Activated T-helper 17 cell treated with anti-CD3 and anti-CD28 coated beads, Interleukin-2, amount 50 U/mL, for 72 hours (primary cell): Measurements from ENCODE around the gene PIP5KL1. TPM values are rescaled to one million over a fixed set of nuclear protein-coding genes. Genes with fewer than 3 reads are reported as not detected.

Experiments used
- ATAC-seq: fragments of 150-1000 bp; cut with Tn5 transposase; replicated peaks from 2 replicates; pipeline ENCODE4 v1.10.0; 2021; ENCODE audit warnings: mild to moderate bottlenecking, moderate library complexity
- H3K27ac Mint-ChIP-seq: one replicate; pipeline ENCODE4 v1.8.0; 2022; ENCODE audit warnings: mixed read lengths
- H3K27me3 Mint-ChIP-seq: one replicate; pipeline ENCODE4 v1.8.0; 2022; ENCODE audit warnings: mixed read lengths
- H3K36me3 Mint-ChIP-seq: one replicate; pipeline ENCODE4 v1.8.0; 2022; ENCODE audit warnings: low read depth, mild to moderate bottlenecking, mixed read lengths
- H3K4me1 Mint-ChIP-seq: one replicate; pipeline ENCODE4 v1.8.0; 2022; ENCODE audit warnings: mixed read lengths
- H3K4me3 Mint-ChIP-seq: one replicate; pipeline ENCODE4 v1.8.0; 2022; ENCODE audit warnings: mild to moderate bottlenecking, mixed read lengths
- H3K9me3 Mint-ChIP-seq: one replicate; pipeline ENCODE4 v1.8.0; 2022; ENCODE audit warnings: mixed read lengths
- total RNA-seq, 2 donors: library from RNA; stranded (reverse); gene quantifications; one replicate each; pipeline ENCODE4 v1.2.3, GENCODE V29; 2022

Gene PIP5KL1
- total RNA-seq, 2 donors from 2014 or later = 2.6 to 3.7 TPM

GRCh38 chr9:127878001-127878651 lies 52.5 kb downstream of the PIP5KL1 start:
- no peaks in the 10 kb centered on the region for H3K36me3 Mint-ChIP-seq
- no peak for ATAC-seq
- H3K27ac Mint-ChIP-seq = no peak overlapping the region
- H3K4me1 Mint-ChIP-seq = no peaks in the 10 kb centered on the region
- peak overlapping the region; percentile 25 for H3K4me3 Mint-ChIP-seq
- no peaks in the 10 kb centered on the region for H3K27me3 Mint-ChIP-seq
- H3K9me3 Mint-ChIP-seq = no peaks in the 10 kb centered on the region

DNA sequence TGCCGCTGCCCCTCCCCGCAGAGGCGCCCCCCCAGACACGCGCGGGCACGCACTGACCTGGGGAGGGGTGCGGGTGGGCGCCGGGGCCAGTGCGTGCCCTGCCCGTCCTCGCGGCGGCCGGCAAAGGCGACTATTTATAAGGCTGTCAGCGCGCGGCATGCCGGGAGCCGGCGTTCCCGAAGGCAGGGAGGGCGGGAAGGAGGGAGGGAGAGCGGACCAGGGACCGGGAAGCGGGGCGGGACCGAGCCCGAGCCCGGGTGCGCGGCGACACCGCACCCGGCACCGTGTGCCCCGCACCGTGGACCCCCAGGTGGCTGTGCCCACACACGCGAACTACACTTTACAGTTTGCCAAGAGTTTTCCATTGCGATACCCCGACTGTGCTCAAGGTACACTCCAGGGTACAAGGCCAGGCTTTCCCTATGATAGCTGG lies 53.0 kb downstream of the PIP5KL1 start, which contains the start of gene AK1:
AK1 (minus strand) TSS at position 110 of the 433 bp plus-strand sequence. CDS start 3,058 bp downstream, outside the sequence.
- ATAC-seq = no peak
- no peaks in the 10 kb centered on the region for H3K9me3 Mint-ChIP-seq
- H3K27ac Mint-ChIP-seq = no peak within 1 kb of the TSS
- H3K36me3 Mint-ChIP-seq = no peaks in the 10 kb centered on the region
- no peaks in the 10 kb centered on the region for H3K27me3 Mint-ChIP-seq
- H3K4me3 Mint-ChIP-seq = peak within 1 kb of the TSS; percentile 25
- H3K4me1 Mint-ChIP-seq = no peaks in the 10 kb centered on the region

DNA sequence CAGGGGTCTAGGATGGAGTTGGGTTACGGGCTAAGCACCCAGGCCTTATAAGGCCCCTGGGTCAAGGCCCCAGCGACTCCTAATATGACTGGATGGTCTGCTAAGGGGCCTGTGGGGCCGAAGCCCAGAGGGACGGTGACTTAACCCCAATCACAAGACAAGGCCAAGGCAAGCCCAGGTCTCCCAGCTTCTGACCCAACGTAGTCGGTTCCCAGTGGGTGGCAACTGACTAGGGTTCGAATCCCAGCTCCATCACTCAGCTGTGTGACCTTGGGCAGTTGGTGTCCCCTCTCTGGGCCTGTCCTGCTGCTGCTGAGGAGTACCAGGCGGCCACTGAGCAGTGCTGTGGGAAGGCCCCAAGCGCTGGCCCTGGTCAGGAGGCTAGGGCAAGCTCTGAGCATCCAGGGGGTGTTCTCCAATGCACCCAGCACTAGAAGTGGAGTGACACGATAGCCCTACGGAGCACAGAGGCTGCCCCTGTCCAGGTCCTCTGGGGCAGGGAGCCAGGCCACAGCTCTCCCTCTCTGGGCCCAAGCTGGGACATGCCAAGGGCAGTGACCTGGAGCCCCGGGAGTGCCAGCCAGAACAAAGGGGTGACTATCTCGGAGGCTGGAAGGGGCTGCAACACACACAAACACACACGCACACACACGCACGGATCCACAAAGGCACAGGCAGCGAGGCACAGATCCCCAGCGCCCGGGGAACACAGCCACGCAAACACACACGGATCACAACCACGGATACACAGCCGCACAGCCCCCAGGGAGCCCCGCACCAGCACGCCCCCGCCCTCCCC lies 53.6 kb downstream of the PIP5KL1 start:
- ATAC-seq = no peak
- Mint-ChIP-seq H3K36me3 (no peaks in the 10 kb centered on the region), H3K9me3 (no peaks in the 10 kb centered on the region), H3K4me3 (no peak overlapping the region), H3K27ac (no peak overlapping the region), H3K4me1 (no peaks in the 10 kb centered on the region), H3K27me3 (no peaks in the 10 kb centered on the region)

DNA sequence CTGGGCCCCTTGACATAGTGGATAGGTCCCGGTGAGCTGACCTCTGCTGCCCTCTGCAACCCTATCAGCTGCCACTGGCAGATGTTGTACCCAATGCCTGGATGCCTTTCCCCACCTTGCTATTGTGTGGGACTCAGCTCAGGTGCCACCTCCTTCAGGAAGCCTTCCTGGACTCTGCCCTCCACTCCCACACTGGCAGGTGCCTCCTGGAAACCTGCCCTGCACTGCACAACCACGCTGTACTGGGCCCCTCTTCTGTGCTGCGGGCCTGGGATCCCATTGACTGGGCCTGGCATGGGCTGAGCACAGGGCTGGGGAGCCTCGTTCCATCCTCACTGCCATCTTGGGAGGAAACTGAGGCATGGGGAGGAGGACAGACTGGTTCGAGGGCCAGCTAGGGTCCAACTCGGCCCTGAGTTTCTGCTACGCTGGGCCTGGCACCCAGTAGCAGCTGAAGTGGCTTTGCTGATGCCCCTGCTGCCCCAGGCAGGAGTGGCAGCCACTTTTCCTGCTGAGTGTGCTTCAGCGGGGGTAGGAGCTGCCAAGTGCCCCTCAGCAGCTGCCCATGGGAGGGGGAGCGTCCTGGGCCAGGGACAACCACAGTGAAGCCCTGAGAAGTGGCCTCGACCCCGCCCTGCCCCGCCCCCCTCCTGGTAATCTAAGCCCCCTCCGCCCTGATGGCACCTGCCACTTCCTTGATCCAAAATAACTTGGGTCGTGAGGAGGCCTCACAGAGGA lies 54.4 kb downstream of the PIP5KL1 start:
- no peaks in the 10 kb centered on the region for H3K9me3 Mint-ChIP-seq
- no peaks in the 10 kb centered on the region for H3K27me3 Mint-ChIP-seq
- no peaks in the 10 kb centered on the region for H3K4me1 Mint-ChIP-seq
- no peak overlapping the region for H3K4me3 Mint-ChIP-seq
- no peak for ATAC-seq
- H3K36me3 Mint-ChIP-seq = no peaks in the 10 kb centered on the region
- peak overlapping the region; percentile 56 for H3K27ac Mint-ChIP-seq

GRCh38 chr9:127875306-127875966 lies 55.1 kb downstream of the PIP5KL1 start:
- no peaks in the 10 kb centered on the region for H3K27me3 Mint-ChIP-seq
- ATAC-seq = no peak
- H3K27ac Mint-ChIP-seq = peak overlapping the region; percentile 56
- no peaks in the 10 kb centered on the region for H3K9me3 Mint-ChIP-seq
- no peak overlapping the region for H3K4me3 Mint-ChIP-seq
- no peaks in the 10 kb centered on the region for H3K4me1 Mint-ChIP-seq
- H3K36me3 Mint-ChIP-seq = no peaks in the 10 kb centered on the region

GRCh38 chr9:127874301-127875221 lies 56.0 kb downstream of the PIP5KL1 start:
- Mint-ChIP-seq H3K27ac (peak overlapping the region; percentile 56), H3K27me3 (no peaks in the 10 kb centered on the region), H3K4me3 (no peak overlapping the region), H3K9me3 (no peaks in the 10 kb centered on the region), H3K4me1 (no peaks in the 10 kb centered on the region), H3K36me3 (no peaks in the 10 kb centered on the region)
- no peak for ATAC-seq

- H3K4me3 Mint-ChIP-seq = no peak overlapping the region
- H3K27me3 Mint-ChIP-seq = no peaks in the 10 kb centered on the region
- no peaks in the 10 kb centered on the region for H3K4me1 Mint-ChIP-seq
- H3K36me3 Mint-ChIP-seq = no peaks in the 10 kb centered on the region
- H3K27ac Mint-ChIP-seq = no peak overlapping the region
- H3K9me3 Mint-ChIP-seq = no peaks in the 10 kb centered on the region
- no peak for ATAC-seq
Measured at GRCh38 chr9:127873886-127874285, 56.7 kb downstream of the PIP5KL1 start.

GRCh38 chr9:127873223-127873691 lies 57.3 kb downstream of the PIP5KL1 start:
- H3K36me3 Mint-ChIP-seq = no peaks in the 10 kb centered on the region
- ATAC-seq = no peak
- no peak overlapping the region for H3K4me3 Mint-ChIP-seq
- no peaks in the 10 kb centered on the region for H3K4me1 Mint-ChIP-seq
- no peak overlapping the region for H3K27ac Mint-ChIP-seq
- H3K27me3 Mint-ChIP-seq = no peaks in the 10 kb centered on the region
- no peaks in the 10 kb centered on the region for H3K9me3 Mint-ChIP-seq

GRCh38 chr9:127872369-127873222 lies 58.0 kb downstream of the PIP5KL1 start:
- no peak for ATAC-seq
- no peaks in the 10 kb centered on the region for H3K9me3 Mint-ChIP-seq
- H3K27ac Mint-ChIP-seq = peak overlapping the region; percentile 51
- no peaks in the 10 kb centered on the region for H3K27me3 Mint-ChIP-seq
- no peak overlapping the region for H3K4me3 Mint-ChIP-seq
- no peaks in the 10 kb centered on the region for H3K36me3 Mint-ChIP-seq
- H3K4me1 Mint-ChIP-seq = no peaks in the 10 kb centered on the region

DNA sequence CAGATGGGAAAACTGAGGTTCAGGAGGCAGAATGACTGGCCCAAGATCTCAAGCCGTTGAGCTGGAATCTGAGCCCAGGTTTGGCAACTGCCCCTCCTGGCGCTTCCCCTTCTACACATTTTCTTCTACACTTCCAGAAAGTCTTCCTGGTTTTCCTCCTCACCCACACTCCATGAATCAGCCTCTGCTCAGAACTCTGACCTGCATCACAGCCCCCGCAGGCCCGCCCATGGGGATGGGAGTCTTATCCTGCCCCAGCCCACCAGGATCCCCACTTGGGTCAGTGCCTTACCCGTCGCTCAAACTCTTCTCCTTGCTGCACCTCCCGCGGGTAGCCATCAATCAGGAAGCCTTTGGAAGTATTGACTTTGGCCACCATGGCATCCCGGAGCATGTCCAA lies 59.0 kb downstream of the PIP5KL1 start:
- ATAC-seq = no peak
- H3K4me3 Mint-ChIP-seq = no peak overlapping the region
- peak overlapping the region; percentile 51 for H3K27ac Mint-ChIP-seq
- no peaks in the 10 kb centered on the region for H3K36me3 Mint-ChIP-seq
- no peaks in the 10 kb centered on the region for H3K27me3 Mint-ChIP-seq
- H3K9me3 Mint-ChIP-seq = no peaks in the 10 kb centered on the region
- no peaks in the 10 kb centered on the region for H3K4me1 Mint-ChIP-seq

GRCh38 chr9:127870887-127871286 lies 59.7 kb downstream of the PIP5KL1 start:
- Mint-ChIP-seq H3K36me3 (no peaks in the 10 kb centered on the region), H3K4me1 (peaks cover 2% of the 10 kb centered on the region), H3K27me3 (no peaks in the 10 kb centered on the region), H3K9me3 (no peaks in the 10 kb centered on the region), H3K4me3 (no peak overlapping the region), H3K27ac (no peak overlapping the region)
- ATAC-seq = no peak
